GM15510 (cell line): ENCODE measurements around the gene GDPD4.

ENCODE experiments used
- POLR2A ChIP-seq: IDR thresholded peaks from 3 replicates; pipeline ENCODE4 v1.6.1; 2011; ENCODE audit warnings: borderline replicate concordance; ENCODE audit not compliant: insufficient read length; ENCODE audit errors: extremely low read depth

Gene GDPD4

GRCh38 chr11:77223797-77224196, 77.7 kb downstream of the GDPD4 start:
- no peak for TF ChIP-seq POLR2A

GRCh38 chr11:77217156-77217555, 84.3 kb downstream of the GDPD4 start:
- no peak for TF ChIP-seq POLR2A

- no peak for TF ChIP-seq POLR2A
Measured at GRCh38 chr11:77215106-77215505, 86.4 kb downstream of the GDPD4 start.

GRCh38 chr11:77214557-77214956, 86.9 kb downstream of the GDPD4 start:
- no peak for TF ChIP-seq POLR2A

GRCh38 chr11:77213589-77214428, 87.7 kb downstream of the GDPD4 start:
- TF ChIP-seq POLR2A, result no peak

- TF ChIP-seq POLR2A, result no peak
Measured at GRCh38 chr11:77213029-77213579, 88.4 kb downstream of the GDPD4 start.

- no peak for TF ChIP-seq POLR2A
Measured at GRCh38 chr11:77212314-77213007, 89.0 kb downstream of the GDPD4 start.

GRCh38 chr11:77211594-77212251, 89.8 kb downstream of the GDPD4 start:
- no peak for TF ChIP-seq POLR2A

GRCh38 chr11:77211040-77211451, 90.4 kb downstream of the GDPD4 start:
- TF ChIP-seq POLR2A, result no peak

- TF ChIP-seq POLR2A, result no peak
Measured at GRCh38 chr11:77209663-77210062, 91.8 kb downstream of the GDPD4 start.

- TF ChIP-seq POLR2A, result no peak
Measured at GRCh38 chr11:77208535-77208934, 93.0 kb downstream of the GDPD4 start.

- TF ChIP-seq POLR2A, result no peak
Measured at GRCh38 chr11:77207618-77208313, 93.7 kb downstream of the GDPD4 start.

GRCh38 chr11:77207019-77207485, 94.4 kb downstream of the GDPD4 start:
- TF ChIP-seq POLR2A, result no peak

- no peak for TF ChIP-seq POLR2A
Measured at GRCh38 chr11:77206264-77207018, 95.0 kb downstream of the GDPD4 start.

- TF ChIP-seq POLR2A, result no peak
Measured at GRCh38 chr11:77205467-77206263, 95.8 kb downstream of the GDPD4 start.
